Measurements from ENCODE around the gene POMT1. TPM values are rescaled to one million over a fixed set of nuclear protein-coding genes. Genes with fewer than 3 reads are reported as not detected.
"Not testable (repeated sequence)": the region's sequence is repeated elsewhere in the genome, so short reads cannot be mapped to it uniquely, and the experiment has no call there.

POMT1 gene
- total RNA-seq, 2 experiments from 2014 or later: 30.2 to 35.9 TPM

- Mint-ChIP-seq H3K27ac (no peak overlapping the region), H3K27me3 (no peaks in the 10 kb centered on the region), H3K9me3 (no peaks in the 10 kb centered on the region), H3K4me1 (ENCODE audit: low read depth) (no peaks in the 10 kb centered on the region), H3K4me3 (no peak overlapping the region), H3K36me3 (ENCODE audit: low read depth) (peaks cover 22% of the 10 kb centered on the region)
- ChIA-PET POLR2A (interaction anchor here (1.5 to 1.7 kb wide), 2 partner anchors 9 to 14 kb away, joined by 4 to 5 read pairs; no protein-coding TSS in a partner anchor), CTCF (interaction anchor here (0.9 kb wide), 1 partner anchor 175 kb away, joined by 3 read pairs; no protein-coding TSS in a partner anchor)
- no peak for TF ChIP-seq CTCF (IDR thresholded peaks at IDR 0.05)
- intact Hi-C loops (cut with micrococcal nuclease): no loop called here
- no peak for ATAC-seq
- no peak for DNase-seq
These were observed 9.2 kb downstream of the POMT1 start for GRCh38 chr9:131511880-131512279.

- POLR2A ChIA-PET: interaction anchor here (1.0 to 1.7 kb wide), 3 partner anchors 9 to 12 kb away, joined by 4 to 5 read pairs (median 5); no protein-coding TSS in a partner anchor
- no peak for TF ChIP-seq CTCF (IDR thresholded peaks at IDR 0.05)
- Mint-ChIP-seq H3K9me3 (no peaks in the 10 kb centered on the region), H3K27me3 (no peaks in the 10 kb centered on the region), H3K4me3 (no peak overlapping the region), H3K36me3 (ENCODE audit: low read depth) (peaks cover 22% of the 10 kb centered on the region), H3K27ac (no peak overlapping the region), H3K4me1 (ENCODE audit: low read depth) (no peaks in the 10 kb centered on the region)
- no peak for ATAC-seq
- DNase-seq: no peak
- CTCF ChIA-PET: interaction anchor here (1.0 kb wide), 1 partner anchor 163 kb away, joined by 3 read pairs; no protein-coding TSS in a partner anchor
- intact Hi-C loops (cut with micrococcal nuclease): no loop called here
These were observed 10.5 kb downstream of the POMT1 start for GRCh38 chr9:131513177-131513576.

DNA sequence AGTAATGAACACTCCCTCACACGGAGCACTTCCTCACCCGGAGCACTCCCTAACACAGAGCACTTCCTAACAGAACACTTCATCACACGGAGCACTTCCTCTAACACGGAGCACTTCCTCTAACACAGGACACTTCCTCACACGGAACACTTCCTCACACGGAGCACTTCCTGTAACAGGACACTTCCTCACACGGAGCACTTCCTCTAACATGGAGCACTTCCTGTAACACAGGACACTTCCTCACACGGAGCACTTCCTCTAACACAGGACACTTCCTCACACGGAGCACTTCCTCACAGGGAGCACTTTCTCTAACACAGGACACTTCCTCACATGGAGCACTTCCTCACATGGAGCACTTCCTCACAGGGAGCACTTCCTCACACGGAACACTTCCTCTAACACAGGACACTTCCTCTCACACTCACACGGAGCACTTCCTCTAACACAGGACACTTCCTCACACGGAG is 12.9 kb downstream of the POMT1 start:
- ATAC-seq; H3K9me3 Mint-ChIP-seq; H3K27ac Mint-ChIP-seq; intact Hi-C loops (cut with micrococcal nuclease); H3K4me1 Mint-ChIP-seq (ENCODE audit: low read depth); H3K27me3 Mint-ChIP-seq; POLR2A ChIA-PET; CTCF ChIA-PET; DNase-seq; H3K4me3 Mint-ChIP-seq: not testable (repeated sequence)
- peaks cover 22% of the 10 kb centered on the region for H3K36me3 Mint-ChIP-seq (ENCODE audit: low read depth)

- no peaks in the 10 kb centered on the region for H3K4me1 Mint-ChIP-seq (ENCODE audit: low read depth)
- CTCF ChIA-PET: no interaction called here
- H3K4me3 Mint-ChIP-seq: no peak overlapping the region
- H3K9me3 Mint-ChIP-seq: no peaks in the 10 kb centered on the region
- H3K27me3 Mint-ChIP-seq: no peaks in the 10 kb centered on the region
- DNase-seq: no peak
- intact Hi-C loops (cut with micrococcal nuclease): no loop called here
- POLR2A ChIA-PET: no interaction called here
- peaks cover 21% of the 10 kb centered on the region for H3K36me3 Mint-ChIP-seq (ENCODE audit: low read depth)
- H3K27ac Mint-ChIP-seq: no peak overlapping the region
- ATAC-seq: no peak
- no peak for TF ChIP-seq CTCF (IDR thresholded peaks at IDR 0.05)
These were observed 13.4 kb downstream of the POMT1 start for GRCh38 chr9:131516100-131516499.

- no peaks in the 10 kb centered on the region for H3K27me3 Mint-ChIP-seq
- no peak for TF ChIP-seq CTCF (IDR thresholded peaks at IDR 0.05)
- ChIA-PET CTCF (no interaction called here), POLR2A (interaction anchor here (0.7 to 1.0 kb wide), 2 partner anchors 15 to 18 kb away, joined by 3 read pairs; no protein-coding TSS in a partner anchor)
- intact Hi-C loops (cut with micrococcal nuclease): no loop called here
- ATAC-seq (no peak), DNase-seq (no peak)
- H3K4me3 Mint-ChIP-seq: no peak overlapping the region
- H3K4me1 Mint-ChIP-seq (ENCODE audit: low read depth): no peaks in the 10 kb centered on the region
- H3K27ac Mint-ChIP-seq: no peak overlapping the region
- H3K9me3 Mint-ChIP-seq: no peaks in the 10 kb centered on the region
- peaks cover 15% of the 10 kb centered on the region for H3K36me3 Mint-ChIP-seq (ENCODE audit: low read depth)
These were observed 14.2 kb downstream of the POMT1 start for GRCh38 chr9:131516930-131517329.

Data from activated CD8-positive, alpha-beta T cell treated with anti-CD3 and anti-CD28 coated beads for 36 hours (primary cell).